PC-3 (cell line): ENCODE results near the gene KEAP1. TPM values are rescaled to one million over a fixed set of nuclear protein-coding genes. Genes with fewer than 3 reads are reported as not detected.

Experiments used
- ATAC-seq: fragments of 200-7000 bp; cut with Tn5 transposase; 2 replicates; pipeline ENCODE4 v1.9.1; 2020; ENCODE audit warnings: mild to moderate bottlenecking, moderate library complexity
- BruUV-seq: library from RNA; stranded (reverse); fragments of 400-500 nt; replicated peaks from 2 replicates; lab custom pipeline; 2021; lab: Mats Ljungman, UMichigan
- CTCF ChIA-PET: fragments of 300-600 bp; sonication (Branson Sonifier 250); formaldehyde crosslinking; loops from one replicate; lab custom pipeline; 2022; ENCODE audit warnings: antibody characterized with exemption; lab: Charles Lee
- POLR2A ChIA-PET: fragments of 300-600 bp; sonication (Branson Sonifier 250); formaldehyde crosslinking; loops from one replicate; lab custom pipeline; 2022; ENCODE audit warnings: antibody characterized with exemption; ENCODE audit not compliant: unreplicated experiment; lab: Charles Lee
- DNase-seq: peaks from one replicate; pipeline ENCODE4 v3.0.0-alpha.2; 2015
- H2AFZ ChIP-seq: fragments of 300-600 bp; sonication (generic); 2 replicates; pipeline ENCODE4 v1.6.0; 2016; ENCODE audit warnings: antibody characterized with exemption, low read length
- H3F3A ChIP-seq: fragments of 300-600 bp; sonication (generic); one replicate; pipeline ENCODE4 v1.6.0; 2017; ENCODE audit warnings: antibody characterized with exemption, low read length, control low read depth, mild to moderate bottlenecking; ENCODE audit not compliant: unreplicated experiment
- H3K27ac ChIP-seq: fragments of 300-600 bp; sonication (generic); 2 replicates; pipeline ENCODE4 v1.5.1; 2016; ENCODE audit warnings: mild to moderate bottlenecking, low read length
- H3K27me3 ChIP-seq: fragments of 300-600 bp; sonication (generic); 2 replicates; pipeline ENCODE4 v1.6.1; 2016; ENCODE audit warnings: low read length, mixed read lengths
- H3K36me3 ChIP-seq: fragments of 300-600 bp; sonication (generic); 2 replicates; pipeline ENCODE4 v1.6.1; 2016; ENCODE audit warnings: low read depth, mixed run types, low read length, mixed read lengths
- H3K4me1 ChIP-seq: fragments of 300-600 bp; sonication (generic); 2 replicates; pipeline ENCODE4 v1.5.1; 2016; ENCODE audit warnings: low read length; ENCODE audit not compliant: insufficient read depth
- H3K4me2 ChIP-seq: fragments of 300-600 bp; sonication (generic); 2 replicates; pipeline ENCODE4 v1.6.0; 2016; ENCODE audit warnings: low read length
- H3K4me3 ChIP-seq: fragments of 300-600 bp; sonication (generic); 2 replicates; pipeline ENCODE4 v1.5.1; 2016; ENCODE audit warnings: mild to moderate bottlenecking, low read length, mixed read lengths
- H3K79me2 ChIP-seq: fragments of 300-600 bp; sonication (generic); 2 replicates; pipeline ENCODE4 v1.6.1; 2017; ENCODE audit warnings: low read length, mixed read lengths
- H3K9ac ChIP-seq: fragments of 300-600 bp; sonication (generic); 2 replicates; pipeline ENCODE4 v1.6.0; 2016; ENCODE audit warnings: mild to moderate bottlenecking, low read length
- H3K9me2 ChIP-seq: fragments of 300-600 bp; sonication (generic); replicated peaks from 2 replicates; pipeline ENCODE4 v1.6.1; 2016; ENCODE audit warnings: mixed run types, low read length, mixed read lengths
- H3K9me3 ChIP-seq: fragments of 300-600 bp; sonication (generic); 2 replicates; pipeline ENCODE4 v1.6.1; 2016; ENCODE audit warnings: low read length, mixed read lengths
- H4K20me1 ChIP-seq: fragments of 300-600 bp; sonication (generic); 2 replicates; pipeline ENCODE4 v1.6.1; 2016; ENCODE audit warnings: low read length, mixed read lengths
- EZH2 ChIP-seq: fragments of 300-600 bp; sonication (generic); IDR thresholded peaks from one replicate; pipeline ENCODE4 v1.6.1; 2017; ENCODE audit warnings: antibody characterized with exemption, mild to moderate bottlenecking, low read length; ENCODE audit not compliant: unreplicated experiment
- EZH2phosphoT487 ChIP-seq: fragments of 300-600 bp; sonication (generic); IDR thresholded peaks from 2 replicates; pipeline ENCODE4 v1.6.1; 2018; ENCODE audit warnings: mild to moderate bottlenecking, antibody characterized with exemption, low read length, borderline replicate concordance
- intact Hi-C: fragments of 100-400 bp; cut with micrococcal nuclease; formaldehyde crosslinking; loops from 2 replicates; pipeline ENCODE4 v1.9.0; 2023
- total RNA-seq: library from RNA; depleted of rRNA; stranded (reverse); fragments of >200 nt; gene quantifications from 2 replicates; pipeline ENCODE4 v1.2.3, GENCODE V29; 2014
- TF ChIP-seq, protein P1 (sequence below): fragments of 300-600 bp; sonication (generic); conservative IDR thresholded peaks from 2 replicates; pipeline ENCODE4 v1.5.1; 2017; ENCODE audit warnings: antibody characterized with exemption, low read depth, mild to moderate bottlenecking, low read length

The KEAP1 gene
- total RNA-seq, 1 experiment from 2014 or later: 151 TPM

DNA sequence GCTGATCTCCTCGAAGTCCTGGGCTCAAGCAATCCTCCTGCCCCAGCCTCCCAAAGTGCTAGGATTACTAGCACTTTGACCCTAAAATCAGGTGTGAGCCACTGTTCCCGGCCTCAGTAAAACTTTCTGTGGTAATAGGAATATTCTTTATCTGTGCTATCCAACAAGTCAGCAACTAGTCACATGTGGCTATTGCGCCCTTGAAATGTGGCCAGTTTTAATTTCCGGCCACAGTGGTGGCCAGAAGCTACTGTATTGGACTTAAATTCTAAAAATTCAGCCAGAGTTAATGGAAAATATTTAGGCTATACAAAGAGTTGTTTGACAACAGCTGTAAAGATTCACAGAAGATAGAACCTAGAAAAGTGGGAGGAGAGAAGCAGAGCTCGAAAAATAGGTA, 30.0 kb downstream of the KEAP1 start:
- no peak for DNase-seq
- no peak overlapping the region for H3K27ac ChIP-seq
- intact Hi-C loops: loop anchor here (10.0 kb wide), 1 partner anchor 172 kb away; no protein-coding TSS in a partner anchor
- no peaks in the 10 kb centered on the region for H3K79me2 ChIP-seq
- no peak overlapping the region for H3K9ac ChIP-seq
- no peaks in the 10 kb centered on the region for H3K9me3 ChIP-seq
- no TSS peak for BruUV-seq
- no peaks in the 10 kb centered on the region for H3K9me2 ChIP-seq
- H3K4me2 ChIP-seq: no peak overlapping the region
- ChIA-PET POLR2A (no interaction called here), CTCF (no interaction called here)
- TF ChIP-seq EZH2 (no peak), EZH2phosphoT487 (no peak)
- TF ChIP-seq, protein P1, sequence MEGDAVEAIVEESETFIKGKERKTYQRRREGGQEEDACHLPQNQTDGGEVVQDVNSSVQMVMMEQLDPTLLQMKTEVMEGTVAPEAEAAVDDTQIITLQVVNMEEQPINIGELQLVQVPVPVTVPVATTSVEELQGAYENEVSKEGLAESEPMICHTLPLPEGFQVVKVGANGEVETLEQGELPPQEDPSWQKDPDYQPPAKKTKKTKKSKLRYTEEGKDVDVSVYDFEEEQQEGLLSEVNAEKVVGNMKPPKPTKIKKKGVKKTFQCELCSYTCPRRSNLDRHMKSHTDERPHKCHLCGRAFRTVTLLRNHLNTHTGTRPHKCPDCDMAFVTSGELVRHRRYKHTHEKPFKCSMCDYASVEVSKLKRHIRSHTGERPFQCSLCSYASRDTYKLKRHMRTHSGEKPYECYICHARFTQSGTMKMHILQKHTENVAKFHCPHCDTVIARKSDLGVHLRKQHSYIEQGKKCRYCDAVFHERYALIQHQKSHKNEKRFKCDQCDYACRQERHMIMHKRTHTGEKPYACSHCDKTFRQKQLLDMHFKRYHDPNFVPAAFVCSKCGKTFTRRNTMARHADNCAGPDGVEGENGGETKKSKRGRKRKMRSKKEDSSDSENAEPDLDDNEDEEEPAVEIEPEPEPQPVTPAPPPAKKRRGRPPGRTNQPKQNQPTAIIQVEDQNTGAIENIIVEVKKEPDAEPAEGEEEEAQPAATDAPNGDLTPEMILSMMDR: no peak
- H3F3A ChIP-seq: no peaks in the 10 kb centered on the region
- no peaks in the 10 kb centered on the region for H3K4me1 ChIP-seq
- no peaks in the 10 kb centered on the region for H4K20me1 ChIP-seq
- no peak for ATAC-seq
- H3K4me3 ChIP-seq: no peak overlapping the region
- H3K36me3 ChIP-seq: no peaks in the 10 kb centered on the region
- no peak overlapping the region for H2AFZ ChIP-seq
- no peaks in the 10 kb centered on the region for H3K27me3 ChIP-seq

DNA sequence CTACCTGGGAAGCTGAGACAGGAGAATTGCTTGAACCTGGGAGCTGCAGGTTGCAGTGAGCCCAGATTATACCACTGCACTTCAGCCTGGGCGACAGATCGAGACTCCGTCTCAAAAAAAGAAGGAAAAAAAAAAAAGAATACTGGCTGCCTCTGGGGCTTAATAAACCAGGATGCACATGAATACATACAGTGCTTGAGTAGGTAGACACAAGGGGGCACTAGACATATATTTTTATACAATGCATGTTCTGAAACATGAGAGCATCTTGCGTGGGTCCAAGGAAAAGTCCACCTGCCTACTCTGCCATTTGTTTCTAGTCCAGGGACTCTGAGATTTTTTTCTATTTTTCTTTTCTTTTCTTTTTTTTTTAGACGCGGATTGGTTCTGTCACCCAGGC, 31.2 kb downstream of the KEAP1 start:
- ChIA-PET POLR2A (no interaction called here), CTCF (interaction anchor here (1.2 kb wide), 1 partner anchor 10 kb away, joined by 3 read pairs; no protein-coding TSS in a partner anchor)
- TF ChIP-seq, protein P1: peak; percentile 73
- no peak for TF ChIP-seq EZH2
- H3K4me2 ChIP-seq: no peak overlapping the region
- H3K36me3 ChIP-seq: no peaks in the 10 kb centered on the region
- DNase-seq (peak; percentile 71), ATAC-seq (peak; percentile 85)
- no peaks in the 10 kb centered on the region for H3K9me2 ChIP-seq
- no peaks in the 10 kb centered on the region for H3K27me3 ChIP-seq
- no peaks in the 10 kb centered on the region for H4K20me1 ChIP-seq
- intact Hi-C loops: loop anchor here (10.0 kb wide), 1 partner anchor 173 kb away; no protein-coding TSS in a partner anchor
- H3K79me2 ChIP-seq: no peaks in the 10 kb centered on the region
- no peak overlapping the region for H3K4me3 ChIP-seq
- no peaks in the 10 kb centered on the region for H3F3A ChIP-seq
- no peaks in the 10 kb centered on the region for H3K4me1 ChIP-seq
- no peaks in the 10 kb centered on the region for H3K9me3 ChIP-seq
- no TSS peak for BruUV-seq
- no peak overlapping the region for H3K27ac ChIP-seq
- H2AFZ ChIP-seq: 0 out of 2 replicates have a peak overlapping the region, but pooled peaks have one; percentile 20
- no peak overlapping the region for H3K9ac ChIP-seq

DNA sequence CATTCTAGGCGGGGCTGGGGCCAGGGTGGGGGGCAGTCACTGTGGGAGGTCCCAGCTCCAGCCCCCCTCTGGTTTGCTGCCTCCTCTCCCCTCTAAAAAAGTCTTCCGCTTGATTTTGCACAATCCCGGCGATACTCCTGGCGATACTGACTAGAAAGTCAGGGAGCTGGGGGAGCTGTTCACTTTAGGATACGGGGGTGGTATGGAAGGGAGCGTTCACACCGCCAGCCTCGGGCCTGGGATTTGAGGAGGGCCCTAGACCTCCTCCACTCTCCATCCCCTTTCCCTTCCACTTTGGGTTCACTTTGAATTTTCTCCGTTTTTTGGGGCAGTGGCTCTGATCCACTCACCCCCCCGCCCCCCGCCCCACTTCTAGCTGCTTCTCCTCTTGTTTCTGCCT, 35.0 kb downstream of the KEAP1 start:
- no peak for ATAC-seq
- BruUV-seq: no TSS peak

More for the DNA sequence above, 35.0 kb downstream of the KEAP1 start:
- Histone ChIP-seq H3K4me3 (no peak overlapping the region), H3K9ac (no peak overlapping the region), H3K36me3 (no peaks in the 10 kb centered on the region), H3K4me1 (no peaks in the 10 kb centered on the region), H3F3A (no peaks in the 10 kb centered on the region), H3K27ac (no peak overlapping the region), H3K9me3 (no peaks in the 10 kb centered on the region), H3K79me2 (no peaks in the 10 kb centered on the region), H3K9me2 (no peaks in the 10 kb centered on the region), H4K20me1 (no peaks in the 10 kb centered on the region), H2AFZ (no peak overlapping the region), H3K27me3 (no peaks in the 10 kb centered on the region), H3K4me2 (no peak overlapping the region)
- TF ChIP-seq EZH2phosphoT487: no peak
- TF ChIP-seq EZH2: no peak
- TF ChIP-seq, protein P1: no peak
- ChIA-PET CTCF (interaction anchor here (0.6 kb wide), 1 partner anchor 83 kb away, joined by 12 read pairs; no protein-coding TSS in a partner anchor), POLR2A (no interaction called here)
- no peak for DNase-seq
- intact Hi-C loops: no loop called here
